OCI-M2 (cell line): Measurements from ENCODE around the gene TMEM50B.
"Not testable (repeated sequence)": the region's sequence is repeated elsewhere in the genome, so short reads cannot be mapped to it uniquely, and the experiment has no call there.

Source experiments
- DNase-seq: peaks from one replicate; lab custom pipeline; 2025; ENCODE audit not compliant: unreplicated experiment; lab: John Stamatoyannopoulos, UW

Gene TMEM50B

DNA sequence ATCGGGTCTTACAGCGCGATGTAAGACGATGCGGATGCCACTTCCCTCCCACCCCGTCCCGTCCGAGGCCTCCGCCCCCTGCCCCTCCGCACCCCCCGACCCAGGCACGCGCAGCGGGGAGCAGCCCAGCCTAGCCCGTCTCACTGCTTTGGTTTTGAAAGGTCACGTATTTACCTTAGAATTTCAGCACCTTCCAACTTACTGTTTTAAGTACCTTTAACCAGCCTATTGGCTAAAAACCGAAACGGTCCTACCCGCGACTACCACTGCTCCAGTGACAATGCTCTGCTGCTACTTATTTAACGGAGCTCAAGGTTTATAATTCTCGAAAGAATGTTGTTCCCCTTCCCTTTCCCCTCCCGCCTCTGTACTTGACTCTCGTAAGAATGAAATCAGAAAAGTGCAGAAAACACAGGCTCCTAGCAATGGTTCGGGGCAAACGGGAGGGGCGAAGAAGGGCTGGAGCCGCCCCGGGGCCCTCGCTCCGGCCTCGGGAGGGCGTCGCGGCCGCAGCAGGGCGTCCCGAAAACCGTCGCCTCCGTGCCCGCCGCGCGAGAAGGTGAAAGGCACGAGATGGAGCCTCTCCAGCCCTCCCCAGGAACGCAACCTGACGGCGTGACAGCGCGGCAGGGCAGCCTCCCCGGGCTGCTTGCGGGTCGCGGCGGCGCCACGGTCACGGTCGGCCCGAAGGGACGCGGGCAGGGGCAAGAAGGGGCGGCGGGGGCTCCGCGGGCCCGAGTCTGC is 667 bp downstream of the TMEM50B start:
- no peak for DNase-seq

DNA sequence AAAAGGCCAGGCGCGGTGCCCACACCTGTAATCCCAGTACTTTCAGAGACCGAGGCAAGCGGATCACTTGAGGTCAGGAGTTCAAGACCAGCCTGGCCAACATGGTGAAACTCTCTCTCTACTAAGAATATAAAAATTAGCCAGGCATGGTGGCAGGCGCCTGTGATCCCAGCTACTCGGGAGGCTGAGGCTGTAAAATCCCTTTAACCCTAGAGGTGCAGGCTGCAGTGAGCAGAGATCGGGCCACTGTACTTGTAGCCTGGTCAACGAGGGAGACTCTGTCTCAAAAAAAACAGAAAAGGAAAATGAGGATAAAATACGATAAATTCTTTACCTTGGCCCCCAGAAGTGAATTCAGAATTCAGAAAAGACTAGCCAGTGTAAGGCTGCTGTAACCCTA is 1.6 kb downstream of the TMEM50B start:
- DNase-seq: no peak

- no peak for DNase-seq
These were observed 2.7 kb downstream of the TMEM50B start for GRCh38 chr21:33477066-33477465.

GRCh38 chr21:33473344-33473743 is 6.4 kb downstream of the TMEM50B start:
- DNase-seq: no peak

GRCh38 chr21:33470701-33471100 is 9.1 kb downstream of the TMEM50B start:
- no peak for DNase-seq

- DNase-seq: not testable (repeated sequence)
These were observed 10.6 kb downstream of the TMEM50B start for GRCh38 chr21:33469183-33469582.

GRCh38 chr21:33461538-33462250 is 18.1 kb downstream of the TMEM50B start:
- no peak for DNase-seq

GRCh38 chr21:33458861-33459260 is 20.9 kb downstream of the TMEM50B start:
- no peak for DNase-seq

DNA sequence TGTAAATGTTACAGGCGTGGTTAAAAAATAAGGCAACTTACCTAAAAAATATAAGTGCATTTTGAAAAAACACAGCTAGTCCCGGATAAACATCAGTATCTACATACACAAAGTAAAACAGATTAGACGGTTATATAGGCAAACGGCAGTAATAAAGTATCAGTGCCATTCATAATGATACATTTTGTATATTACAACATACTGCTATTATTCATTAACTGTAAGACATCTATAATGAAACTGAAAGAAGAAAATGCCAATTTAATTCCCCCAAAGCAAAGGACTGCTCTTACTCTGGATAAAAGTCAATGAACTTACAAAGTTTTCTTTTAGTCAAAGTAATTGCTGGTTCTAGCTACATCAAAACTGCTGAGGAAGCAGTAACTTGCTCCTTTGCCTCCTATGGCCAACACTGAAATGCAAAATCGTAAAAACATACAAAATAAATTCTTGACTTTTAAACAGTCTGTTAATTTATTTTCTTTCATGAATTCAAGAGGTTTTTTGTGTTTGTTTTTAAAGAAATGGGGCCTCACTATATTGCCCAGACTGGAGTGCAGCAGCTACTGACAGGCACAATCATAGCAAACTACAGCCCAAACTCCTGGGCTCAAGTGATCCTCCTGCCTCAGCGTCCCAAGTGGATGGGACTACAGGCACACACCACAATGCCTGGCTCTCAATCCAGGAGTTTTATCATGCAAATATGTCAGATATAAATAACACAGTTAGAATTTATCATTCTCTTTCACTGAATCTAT is 23.9 kb downstream of the TMEM50B start:
- DNase-seq: no peak

GRCh38 chr21:33452362-33452761 is 27.4 kb downstream of the TMEM50B start:
- DNase-seq: no peak

GRCh38 chr21:33451634-33452071 is 28.1 kb downstream of the TMEM50B start:
- no peak for DNase-seq

DNA sequence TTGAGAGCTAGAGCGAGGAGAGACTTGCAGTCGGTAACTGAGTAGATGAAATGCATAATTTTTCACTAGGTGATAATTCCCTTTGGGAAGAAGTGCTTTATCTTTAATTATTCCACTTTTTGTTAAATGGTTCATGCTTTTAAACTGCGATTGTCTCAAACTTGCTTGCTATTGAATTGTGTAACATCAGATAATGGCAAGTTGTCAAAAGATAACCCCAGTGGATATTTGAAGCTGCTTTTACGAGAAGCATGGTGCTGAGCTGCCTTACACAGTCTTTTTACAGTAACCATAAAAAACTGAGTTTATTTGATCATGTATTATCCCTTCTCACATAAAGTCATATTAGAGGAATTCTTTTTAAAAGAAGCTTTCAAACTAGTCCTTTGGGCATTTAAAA is 30.2 kb downstream of the TMEM50B start:
- DNase-seq: no peak

GRCh38 chr21:33446620-33447019 is 33.2 kb downstream of the TMEM50B start:
- DNase-seq: not testable (repeated sequence)

DNA sequence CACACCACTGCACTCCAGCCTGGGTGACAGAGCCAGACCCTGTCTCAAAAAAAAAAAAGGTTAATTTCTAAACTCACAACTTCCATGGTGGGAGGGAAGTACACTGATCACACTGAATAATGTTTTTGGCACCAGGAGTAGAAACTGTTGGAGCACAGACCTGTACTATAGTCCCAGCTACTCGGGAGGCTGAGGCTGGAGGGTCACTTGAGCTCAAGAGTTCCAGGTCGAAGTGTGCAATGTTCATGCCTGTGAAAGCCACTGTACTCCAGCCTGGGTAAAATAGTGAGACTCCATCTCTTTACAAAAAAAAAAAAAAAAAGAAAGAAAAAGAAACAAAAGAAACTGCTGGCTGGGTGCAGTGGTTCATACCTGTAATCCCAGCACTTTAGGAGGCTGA is 35.3 kb downstream of the TMEM50B start:
- no peak for DNase-seq

DNA sequence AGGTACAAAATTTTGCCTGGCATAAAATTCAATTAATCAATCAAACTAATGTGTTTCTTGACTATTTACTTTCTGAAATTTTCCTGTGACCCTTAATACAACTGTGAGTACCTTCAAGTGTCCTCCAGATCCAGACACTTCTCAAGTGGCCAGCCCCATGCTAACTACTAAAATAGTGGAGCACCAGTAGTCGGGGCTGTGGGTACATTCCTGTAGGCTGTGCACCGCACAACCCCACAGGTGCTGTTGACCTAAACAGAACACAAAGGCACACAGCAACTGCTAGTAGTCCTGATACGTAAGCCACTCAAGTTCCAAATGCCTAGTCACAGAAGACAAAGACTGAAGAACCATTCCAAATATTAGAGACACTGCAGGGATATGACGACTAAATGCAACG is 36.6 kb downstream of the TMEM50B start:
- no peak for DNase-seq

DNA sequence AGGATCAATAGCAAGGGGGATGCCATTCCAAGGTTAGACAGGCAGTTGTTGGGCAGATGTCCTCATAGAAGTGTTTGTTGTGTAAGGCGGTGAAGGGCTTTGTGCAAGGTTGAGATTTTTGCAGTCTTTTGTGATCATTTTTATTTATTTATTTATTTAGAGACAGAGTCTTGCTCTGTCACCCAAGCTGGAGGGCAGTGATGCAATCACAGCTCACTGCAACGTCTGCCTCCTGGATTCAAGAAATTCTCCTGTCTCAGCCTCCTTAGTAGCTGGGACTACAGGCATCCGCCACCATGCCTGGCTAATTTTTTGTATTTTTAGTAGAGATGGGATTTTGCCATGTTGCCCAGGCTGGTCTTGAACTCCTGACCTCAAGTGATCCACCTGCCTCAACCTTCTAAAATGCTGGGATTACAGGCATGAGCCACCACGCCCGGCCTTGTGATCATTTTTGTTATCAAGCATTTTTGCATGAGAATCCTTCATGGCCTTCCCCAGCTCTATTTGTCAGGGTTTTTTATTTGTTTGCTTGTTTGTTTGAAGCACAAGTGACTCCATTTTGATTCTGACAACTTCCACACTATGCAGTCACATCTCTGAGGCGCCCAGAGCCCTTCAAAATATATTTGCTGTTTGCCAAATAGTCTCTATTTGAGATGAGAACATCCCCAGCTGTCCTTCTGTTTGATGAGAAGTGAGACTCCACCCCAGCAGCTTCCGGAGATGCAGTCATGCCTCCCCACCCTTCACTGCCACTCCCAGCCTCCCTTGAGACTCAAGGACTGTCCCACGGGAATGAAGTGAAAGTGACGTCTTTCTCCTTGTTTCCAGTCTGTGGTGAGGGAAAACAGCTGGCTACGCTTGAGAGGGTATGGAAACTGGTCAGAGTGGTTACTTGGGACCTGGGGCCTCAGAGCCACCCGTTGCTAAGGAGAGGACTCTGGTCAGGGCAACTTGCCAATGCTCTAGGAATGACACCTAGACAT is 38.0 kb downstream of the TMEM50B start:
- no peak for DNase-seq

DNA sequence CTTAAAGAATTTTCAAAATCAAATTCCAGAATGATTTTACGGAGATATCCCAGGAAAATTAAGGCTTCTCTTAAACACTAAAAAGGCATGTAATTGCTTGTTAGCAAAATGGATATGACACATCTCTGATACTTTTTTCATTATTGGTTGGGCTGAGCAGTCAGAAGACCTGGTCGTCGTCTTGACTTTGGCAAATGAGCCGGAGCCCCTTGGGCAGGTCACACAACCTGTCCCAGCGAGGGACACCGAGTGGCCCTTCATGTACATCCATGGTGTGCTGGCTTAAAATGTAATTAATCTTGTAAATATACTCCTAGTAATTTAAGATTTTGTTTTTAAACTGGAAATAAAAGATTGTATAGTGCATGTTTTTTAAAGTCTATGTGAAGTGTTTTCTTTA is 42.6 kb downstream of the TMEM50B start:
- no peak for DNase-seq

- no peak for DNase-seq
These were observed 44.9 kb downstream of the TMEM50B start for GRCh38 chr21:33434770-33435360.

GRCh38 chr21:33433425-33434114 is 46.2 kb downstream of the TMEM50B start:
- DNase-seq: no peak

DNA sequence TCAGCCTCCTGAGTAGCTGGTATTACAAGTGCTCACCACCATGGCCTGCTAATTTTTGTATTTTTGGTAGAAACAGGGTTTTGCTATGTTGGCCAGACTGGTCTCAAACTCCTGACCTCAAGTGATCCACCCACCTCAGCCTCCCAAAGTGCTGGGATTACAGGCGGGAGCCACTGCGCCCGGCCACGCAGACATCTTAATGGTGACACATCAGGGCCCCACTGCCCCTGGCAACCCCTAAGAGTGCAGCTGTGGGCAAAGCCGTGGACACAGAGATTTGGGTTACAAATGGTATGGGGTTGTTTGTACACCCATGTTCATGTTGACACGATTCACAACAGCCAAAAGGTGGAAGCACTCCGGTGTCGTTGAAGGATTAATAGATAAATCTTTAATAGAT is 46.8 kb downstream of the TMEM50B start:
- DNase-seq: no peak
